ENCODE results near the gene DYNC1I1. TPM values are rescaled to one million over a fixed set of nuclear protein-coding genes. Genes with fewer than 3 reads are reported as not detected.

The DYNC1I1 gene
- total RNA-seq, 2 donors from 2014 or later: not detected

DNA sequence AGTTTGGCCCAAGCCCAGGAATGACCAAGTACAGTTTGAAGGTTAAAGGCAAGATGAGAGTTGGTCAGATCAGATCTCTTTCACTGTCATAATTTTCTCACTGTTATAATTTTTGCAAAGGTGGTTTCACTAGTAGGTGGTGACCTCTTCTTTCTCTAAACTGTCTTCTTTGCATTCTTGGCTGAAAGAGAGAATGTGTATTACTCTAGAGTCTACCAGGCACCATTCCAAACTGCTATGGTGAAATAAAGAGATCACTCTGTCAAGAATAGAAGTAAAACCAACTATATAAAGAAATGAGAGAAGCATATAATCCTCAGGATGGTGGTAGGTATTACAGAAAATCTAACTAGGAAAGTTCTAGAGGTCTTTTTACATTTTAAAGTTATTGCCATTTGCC lies 72.7 kb downstream of the DYNC1I1 start:
- H3K9me3 Mint-ChIP-seq: peaks cover 3% of the 10 kb centered on the region
- H3K4me3 Mint-ChIP-seq: no peak overlapping the region
- H3K27ac Mint-ChIP-seq: no peak overlapping the region
- no peak for ATAC-seq
- H3K27me3 Mint-ChIP-seq: peaks cover 12 to 39% of the 10 kb centered on the region in 2 donors
- no peaks in the 10 kb centered on the region for H3K4me1 Mint-ChIP-seq (ENCODE audit: low read depth in 2 of 2)
- no peaks in the 10 kb centered on the region for H3K36me3 Mint-ChIP-seq
- DNase-seq (ENCODE audit: low spot score): no peak

DNA sequence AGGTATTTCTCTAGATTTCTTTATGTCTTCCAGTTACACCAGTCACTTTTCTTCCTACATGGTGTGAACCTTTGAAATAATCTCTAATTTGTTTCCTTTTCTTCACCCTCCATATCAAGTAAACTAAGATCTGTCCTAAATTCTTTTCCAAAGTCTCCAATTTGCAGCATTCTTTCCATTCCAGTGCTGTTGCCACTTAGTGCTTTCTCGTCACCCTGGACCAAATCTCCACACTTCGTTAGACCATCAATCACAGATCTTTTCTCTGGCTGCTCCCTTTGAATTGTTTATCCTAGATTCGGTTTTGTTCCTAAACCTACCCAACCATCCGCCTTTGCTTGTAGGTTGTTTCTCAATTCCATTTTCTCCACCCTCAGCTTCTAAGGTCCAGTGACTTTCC lies 74.7 kb downstream of the DYNC1I1 start:
- Mint-ChIP-seq H3K36me3 (no peaks in the 10 kb centered on the region), H3K27ac (no peak overlapping the region), H3K4me3 (no peak overlapping the region), H3K27me3 (peaks cover 12 to 40% of the 10 kb centered on the region in 2 donors), H3K9me3 (peaks cover 3% of the 10 kb centered on the region), H3K4me1 (ENCODE audit: low read depth in 2 of 2) (no peaks in the 10 kb centered on the region)
- ATAC-seq (no peak), DNase-seq (ENCODE audit: low spot score) (no peak)

GRCh38 chr7:95859429-95859828 lies 87.1 kb downstream of the DYNC1I1 start:
- Mint-ChIP-seq H3K27ac (no peak overlapping the region), H3K9me3 (no peaks in the 10 kb centered on the region), H3K4me1 (ENCODE audit: low read depth in 2 of 2) (no peaks in the 10 kb centered on the region), H3K27me3 (peaks cover 8 to 13% of the 10 kb centered on the region in 2 donors), H3K4me3 (no peak overlapping the region), H3K36me3 (no peaks in the 10 kb centered on the region)
- ATAC-seq: no peak
- no peak for DNase-seq (ENCODE audit: low spot score)

DNA sequence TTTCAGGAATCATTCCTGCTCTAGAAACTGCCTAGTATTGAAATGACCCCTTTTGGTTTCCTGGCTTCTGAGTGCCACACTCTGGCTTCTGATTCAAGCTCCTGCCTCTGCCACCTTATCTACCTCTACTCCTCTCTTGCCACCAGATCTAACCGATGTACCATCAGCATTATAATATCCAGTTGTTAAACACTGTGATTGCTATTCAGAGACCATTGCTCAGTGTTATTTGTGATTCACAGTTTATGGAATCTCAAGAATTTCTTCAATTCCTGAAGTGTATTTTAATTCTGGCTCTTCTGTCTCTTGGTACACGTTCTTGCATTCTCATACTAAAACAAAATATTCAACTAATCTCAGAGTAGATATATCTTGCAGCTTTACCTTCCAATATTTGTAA lies 88.7 kb downstream of the DYNC1I1 start:
- H3K27me3 Mint-ChIP-seq: peaks cover 13 to 14% of the 10 kb centered on the region in 2 donors
- H3K9me3 Mint-ChIP-seq: no peaks in the 10 kb centered on the region
- H3K4me3 Mint-ChIP-seq: no peak overlapping the region
- ATAC-seq (no peak), DNase-seq (ENCODE audit: low spot score) (no peak)
- no peaks in the 10 kb centered on the region for H3K4me1 Mint-ChIP-seq (ENCODE audit: low read depth in 2 of 2)
- no peak overlapping the region for H3K27ac Mint-ChIP-seq
- no peaks in the 10 kb centered on the region for H3K36me3 Mint-ChIP-seq

GRCh38 chr7:95863623-95864022 lies 91.3 kb downstream of the DYNC1I1 start:
- no peak for ATAC-seq
- Mint-ChIP-seq H3K4me1 (ENCODE audit: low read depth in 2 of 2) (no peaks in the 10 kb centered on the region), H3K9me3 (no peaks in the 10 kb centered on the region), H3K27me3 (peaks cover 13 to 14% of the 10 kb centered on the region in 2 donors), H3K4me3 (no peak overlapping the region), H3K36me3 (no peaks in the 10 kb centered on the region), H3K27ac (no peak overlapping the region)
- DNase-seq (ENCODE audit: low spot score): no peak

DNA sequence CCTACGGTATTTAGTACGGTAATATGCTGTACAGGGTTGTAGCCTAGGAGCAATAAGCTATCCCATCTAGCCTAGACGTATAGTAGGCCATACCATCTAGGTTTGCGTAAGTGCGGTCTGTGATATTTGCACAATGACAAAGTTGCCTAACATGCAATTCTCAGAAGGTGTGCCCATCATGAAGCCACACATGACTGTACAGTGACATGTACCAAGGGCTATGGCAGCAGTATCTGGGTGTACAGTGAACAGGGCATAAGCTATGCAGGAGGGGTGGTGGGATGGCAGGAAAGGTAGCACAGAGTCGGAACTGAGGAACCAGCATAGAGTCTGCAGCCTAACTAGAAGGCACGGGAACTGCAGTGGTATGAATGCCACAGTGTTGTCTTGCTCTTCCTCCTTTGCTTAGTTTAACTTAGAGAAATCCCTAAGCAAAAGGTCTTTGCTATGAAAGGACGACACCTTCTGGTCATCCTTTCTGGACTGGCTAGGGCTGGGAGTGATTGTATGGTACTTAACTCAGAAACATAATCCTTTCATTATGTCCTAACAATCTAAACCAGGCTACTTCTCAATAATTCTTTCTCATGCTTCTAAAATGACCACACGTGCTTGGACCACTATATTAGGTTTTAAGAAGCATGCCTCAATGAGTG lies 93.5 kb downstream of the DYNC1I1 start:
- H3K4me1 Mint-ChIP-seq (ENCODE audit: low read depth in 2 of 2): no peaks in the 10 kb centered on the region
- no peak overlapping the region for H3K4me3 Mint-ChIP-seq
- H3K27me3 Mint-ChIP-seq: peaks cover 5 to 9% of the 10 kb centered on the region in 2 donors
- H3K27ac Mint-ChIP-seq: no peak overlapping the region
- peak in 1 of 2 donors; percentile 24 for ATAC-seq
- no peak for DNase-seq (ENCODE audit: low spot score)
- no peaks in the 10 kb centered on the region for H3K36me3 Mint-ChIP-seq
- H3K9me3 Mint-ChIP-seq: no peaks in the 10 kb centered on the region

DNA sequence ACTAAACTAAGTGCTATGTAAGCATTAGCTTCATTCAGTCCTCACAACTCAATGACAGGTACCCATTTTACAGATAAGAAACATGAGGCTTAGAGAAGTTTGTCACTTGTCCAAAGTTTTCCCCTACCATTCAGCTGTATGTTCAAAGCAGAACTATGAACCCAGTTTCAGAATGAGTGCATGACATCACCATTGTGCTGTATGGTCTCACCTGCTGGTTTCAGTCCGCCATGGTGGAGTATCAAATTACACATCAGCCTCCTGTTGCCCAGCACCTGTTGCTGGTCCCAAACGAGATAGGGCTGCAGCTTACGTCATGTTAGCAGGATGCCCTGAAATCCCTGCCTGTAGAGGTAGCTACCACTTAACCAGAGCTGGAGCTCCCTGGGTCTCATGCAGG lies 95.0 kb downstream of the DYNC1I1 start:
- no peak overlapping the region for H3K4me3 Mint-ChIP-seq
- no peak overlapping the region for H3K27ac Mint-ChIP-seq

DNA sequence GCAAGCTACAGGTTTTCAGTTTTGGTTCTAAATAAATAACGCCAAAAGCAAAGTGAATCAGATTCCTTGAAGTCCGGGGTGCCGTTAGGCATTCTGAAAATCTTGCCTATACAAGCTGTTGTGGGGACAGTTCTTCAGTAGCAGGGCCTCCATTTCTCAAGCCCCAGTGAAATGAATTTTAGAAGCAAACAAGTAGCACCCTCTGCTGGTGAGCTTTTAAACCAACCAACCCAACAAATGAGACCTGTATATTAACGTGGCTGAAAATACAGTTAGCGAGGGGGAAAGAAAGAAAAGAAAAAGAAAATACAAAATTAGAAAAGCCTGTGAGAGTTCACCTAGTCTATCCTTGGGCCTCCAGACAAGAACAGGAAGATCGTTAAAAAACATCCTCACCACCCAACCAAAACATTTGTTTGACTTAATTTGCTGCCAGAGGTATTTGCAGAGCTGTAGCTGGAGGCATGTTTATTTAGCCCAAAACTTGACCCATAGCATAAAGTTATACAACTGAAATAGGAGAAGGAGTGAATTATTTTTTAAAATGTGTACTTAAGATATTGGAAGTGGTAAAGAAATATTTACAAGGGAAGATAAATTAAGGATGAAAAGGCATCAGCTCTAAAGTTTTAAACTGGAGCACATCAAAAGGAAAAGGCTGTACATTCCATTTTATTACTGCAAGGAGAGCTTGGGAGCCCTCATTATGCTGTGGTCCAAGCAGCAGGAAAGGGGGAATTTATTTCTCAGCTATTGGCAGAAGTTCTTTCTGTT lies 98.9 kb downstream of the DYNC1I1 start:
- Mint-ChIP-seq H3K36me3 (no peaks in the 10 kb centered on the region), H3K9me3 (no peaks in the 10 kb centered on the region), H3K27me3 (peaks cover 10 to 11% of the 10 kb centered on the region in 2 donors), H3K27ac (no peak overlapping the region), H3K4me3 (no peak overlapping the region), H3K4me1 (ENCODE audit: low read depth in 2 of 2) (no peaks in the 10 kb centered on the region)
- ATAC-seq: no peak
- no peak for DNase-seq (ENCODE audit: low spot score)

More for the DNA sequence above, 95.0 kb downstream of the DYNC1I1 start:
- H3K36me3 Mint-ChIP-seq: no peaks in the 10 kb centered on the region
- ATAC-seq (peak in 1 of 2 donors; percentile 41), DNase-seq (ENCODE audit: low spot score) (no peak)
- H3K4me1 Mint-ChIP-seq (ENCODE audit: low read depth in 2 of 2): no peaks in the 10 kb centered on the region
- peaks cover 0 to 6% of the 10 kb centered on the region in 2 donors for H3K27me3 Mint-ChIP-seq
- no peaks in the 10 kb centered on the region for H3K9me3 Mint-ChIP-seq

DNA sequence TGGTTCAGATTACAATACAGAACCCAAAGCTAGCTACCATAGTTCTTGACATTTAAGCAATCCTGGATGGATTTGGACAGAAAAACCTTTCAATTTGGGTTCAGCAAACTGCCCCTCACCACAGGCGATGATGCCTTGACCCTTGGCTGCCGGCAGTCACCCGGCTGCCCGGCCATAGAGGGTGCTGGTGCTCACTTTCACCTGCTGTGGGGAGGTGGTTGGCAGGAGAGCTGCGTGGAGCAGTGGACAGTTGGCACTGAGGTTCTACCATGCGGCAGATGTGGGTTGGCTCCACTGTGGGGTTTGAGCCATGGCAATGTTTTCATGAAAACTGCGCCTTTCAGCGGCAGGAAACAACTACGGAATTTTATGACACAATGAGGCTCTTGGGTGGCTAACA lies 99.5 kb downstream of the DYNC1I1 start:
- DNase-seq (ENCODE audit: low spot score): no peak
- peaks cover 11 to 14% of the 10 kb centered on the region in 2 donors for H3K27me3 Mint-ChIP-seq
- H3K4me1 Mint-ChIP-seq (ENCODE audit: low read depth in 2 of 2): no peaks in the 10 kb centered on the region
- H3K36me3 Mint-ChIP-seq: no peaks in the 10 kb centered on the region
- no peak overlapping the region for H3K4me3 Mint-ChIP-seq
- H3K27ac Mint-ChIP-seq: no peak overlapping the region
- no peak for ATAC-seq
- H3K9me3 Mint-ChIP-seq: no peaks in the 10 kb centered on the region

DNA sequence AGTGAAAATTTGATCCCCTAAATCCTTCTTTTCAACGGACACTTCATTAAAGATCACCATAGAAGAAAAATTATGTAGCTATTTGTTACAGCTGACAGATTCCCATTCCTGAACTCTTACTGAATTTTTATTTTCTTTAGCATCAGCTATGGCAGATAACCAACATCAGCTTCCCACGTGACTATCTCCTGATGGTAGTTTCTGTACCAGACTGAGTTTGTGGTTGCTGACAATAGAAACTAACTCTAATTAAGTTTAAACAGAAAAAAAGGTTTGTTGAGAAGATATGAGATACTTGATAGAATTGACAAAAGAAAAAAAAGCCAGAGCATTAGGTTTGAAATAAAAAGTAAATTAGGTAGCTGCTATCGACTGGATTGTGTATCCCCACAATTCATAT lies 101.8 kb downstream of the DYNC1I1 start:
- peaks cover 6% of the 10 kb centered on the region for H3K9me3 Mint-ChIP-seq
- no peak for DNase-seq (ENCODE audit: low spot score)
- H3K4me1 Mint-ChIP-seq (ENCODE audit: low read depth in 2 of 2): no peaks in the 10 kb centered on the region
- no peak overlapping the region for H3K4me3 Mint-ChIP-seq
- ATAC-seq: no peak
- no peaks in the 10 kb centered on the region for H3K36me3 Mint-ChIP-seq
- peaks cover 16 to 29% of the 10 kb centered on the region in 2 donors for H3K27me3 Mint-ChIP-seq
- no peak overlapping the region for H3K27ac Mint-ChIP-seq

GRCh38 chr7:95874541-95875265 lies 102.3 kb downstream of the DYNC1I1 start:
- DNase-seq (ENCODE audit: low spot score) (no peak), ATAC-seq (no peak)
- Mint-ChIP-seq H3K27me3 (peaks cover 16 to 31% of the 10 kb centered on the region in 2 donors), H3K36me3 (no peaks in the 10 kb centered on the region), H3K9me3 (peaks cover 6% of the 10 kb centered on the region), H3K4me1 (ENCODE audit: low read depth in 2 of 2) (no peaks in the 10 kb centered on the region), H3K4me3 (no peak overlapping the region), H3K27ac (no peak overlapping the region)

- Mint-ChIP-seq H3K4me3 (no peak overlapping the region), H3K36me3 (no peaks in the 10 kb centered on the region), H3K9me3 (peaks cover 6% of the 10 kb centered on the region), H3K27ac (no peak overlapping the region), H3K27me3 (peaks cover 16 to 31% of the 10 kb centered on the region in 2 donors), H3K4me1 (ENCODE audit: low read depth in 2 of 2) (no peaks in the 10 kb centered on the region)
- ATAC-seq (no peak), DNase-seq (ENCODE audit: low spot score) (no peak)
Measured at GRCh38 chr7:95875519-95875918, 103.2 kb downstream of the DYNC1I1 start.

- H3K9me3 Mint-ChIP-seq: peaks cover 6% of the 10 kb centered on the region
- H3K27me3 Mint-ChIP-seq: peaks cover 20 to 44% of the 10 kb centered on the region in 2 donors
- no peak for DNase-seq (ENCODE audit: low spot score)
- no peaks in the 10 kb centered on the region for H3K36me3 Mint-ChIP-seq
- no peak overlapping the region for H3K27ac Mint-ChIP-seq
- H3K4me3 Mint-ChIP-seq: no peak overlapping the region
- no peak for ATAC-seq
- no peaks in the 10 kb centered on the region for H3K4me1 Mint-ChIP-seq (ENCODE audit: low read depth in 2 of 2)
Measured at GRCh38 chr7:95878677-95879076, 106.3 kb downstream of the DYNC1I1 start.

- H3K27me3 Mint-ChIP-seq: peaks cover 12 to 39% of the 10 kb centered on the region in 2 donors
- H3K27ac Mint-ChIP-seq: no peak overlapping the region
- no peak overlapping the region for H3K4me3 Mint-ChIP-seq
- DNase-seq (ENCODE audit: low spot score) (no peak), ATAC-seq (no peak)
- no peaks in the 10 kb centered on the region for H3K4me1 Mint-ChIP-seq (ENCODE audit: low read depth in 2 of 2)
- H3K36me3 Mint-ChIP-seq: no peaks in the 10 kb centered on the region
- peaks cover 6% of the 10 kb centered on the region for H3K9me3 Mint-ChIP-seq
Measured at GRCh38 chr7:95881597-95881996, 109.2 kb downstream of the DYNC1I1 start.
